Measurements from ENCODE around the gene SLC22A5. TPM values are rescaled to one million over a fixed set of nuclear protein-coding genes. Genes with fewer than 3 reads are reported as not detected.
"Not testable (repeated sequence)": the region's sequence is repeated elsewhere in the genome, so short reads cannot be mapped to it uniquely, and the experiment has no call there.

Gene SLC22A5
- total RNA-seq, 2 donors from 2014 or later, result 26.2 to 37.5 TPM

- H3K27me3 ChIP-seq (replicated peaks; ENCODE audit: insufficient read depth), result no peaks in the 10 kb centered on the region
- intact Hi-C loops (cut with DNase I), result no loop called here
- no peaks in the 10 kb centered on the region for H3K36me3 ChIP-seq
- H3K27ac ChIP-seq, result peak overlapping the region; percentile 32 to 64
- no peak for DNase-seq (ENCODE audit: low spot score)
- H3K4me3 ChIP-seq, result no peak overlapping the region
- peaks cover 4% of the 10 kb centered on the region for H3K4me1 ChIP-seq (replicated peaks)
- H3K9me3 ChIP-seq, result no peaks in the 10 kb centered on the region
- WGBS, result 41% methylated on average over 3 of the region's 3 CpGs
- TF ChIP-seq POLR2AphosphoS5 (IDR thresholded peaks at IDR 0.05) (peak; percentile 19), POLR2A (IDR thresholded peaks at IDR 0.05) (no peak)
Measured at GRCh38 chr5:132437604-132438266, 68.2 kb downstream of the SLC22A5 start.

GRCh38 chr5:132438267-132438645 is 68.7 kb downstream of the SLC22A5 start:
- H3K4me3 ChIP-seq; H3K27me3 ChIP-seq (replicated peaks; ENCODE audit: insufficient read depth); DNase-seq (ENCODE audit: low spot score); H3K9me3 ChIP-seq; H3K36me3 ChIP-seq; intact Hi-C loops (cut with DNase I); H3K4me1 ChIP-seq (replicated peaks): not testable (repeated sequence)
- 94% methylated on average over 3 of the region's 3 CpGs for WGBS
- peak overlapping the region; percentile 32 to 64 for H3K27ac ChIP-seq

GRCh38 chr5:132438917-132439316 is 69.4 kb downstream of the SLC22A5 start:
- no peak for DNase-seq (ENCODE audit: low spot score)
- Histone ChIP-seq H3K9me3 (no peaks in the 10 kb centered on the region), H3K27me3 (replicated peaks; ENCODE audit: insufficient read depth) (no peaks in the 10 kb centered on the region), H3K36me3 (no peaks in the 10 kb centered on the region), H3K4me3 (no peak overlapping the region), H3K4me1 (replicated peaks) (peaks cover 4% of the 10 kb centered on the region), H3K27ac (peak overlapping the region; percentile 44 to 48)
- intact Hi-C loops (cut with DNase I), result no loop called here
- TF ChIP-seq CTCF (IDR thresholded peaks at IDR 0.05) (no peak), POLR2A (IDR thresholded peaks at IDR 0.05) (no peak), POLR2AphosphoS5 (IDR thresholded peaks at IDR 0.05) (no peak)
- WGBS, result 68% methylated on average over 4 of the region's 4 CpGs

GRCh38 chr5:132439521-132440089 is 70.1 kb downstream of the SLC22A5 start:
- Histone ChIP-seq H3K27me3 (replicated peaks; ENCODE audit: insufficient read depth) (no peaks in the 10 kb centered on the region), H3K27ac (peak overlapping the region; percentile 44 to 48), H3K36me3 (no peaks in the 10 kb centered on the region), H3K4me3 (no peak overlapping the region), H3K4me1 (replicated peaks) (peaks cover 4% of the 10 kb centered on the region), H3K9me3 (no peaks in the 10 kb centered on the region)
- 25% methylated on average over 7 of the region's 7 CpGs for WGBS
- peak; percentile 58 for TF ChIP-seq POLR2AphosphoS5 (IDR thresholded peaks at IDR 0.05)
- TF ChIP-seq POLR2A (IDR thresholded peaks at IDR 0.05), result no peak
- TF ChIP-seq CTCF (IDR thresholded peaks at IDR 0.05), result no peak
- intact Hi-C loops (cut with DNase I), result no loop called here
- DNase-seq (ENCODE audit: low spot score), result peak; percentile 72

GRCh38 chr5:132444061-132444460 is 74.6 kb downstream of the SLC22A5 start:
- no peaks in the 10 kb centered on the region for H3K36me3 ChIP-seq
- 81% methylated on average over 7 of the region's 7 CpGs for WGBS
- no peaks in the 10 kb centered on the region for H3K4me1 ChIP-seq (replicated peaks)
- H3K27me3 ChIP-seq (replicated peaks; ENCODE audit: insufficient read depth), result no peaks in the 10 kb centered on the region
- DNase-seq (ENCODE audit: low spot score), result no peak
- TF ChIP-seq CTCF (IDR thresholded peaks at IDR 0.05), result no peak
- TF ChIP-seq POLR2A (IDR thresholded peaks at IDR 0.05), result no peak
- no peak for TF ChIP-seq POLR2AphosphoS5 (IDR thresholded peaks at IDR 0.05)
- H3K4me3 ChIP-seq, result no peak overlapping the region
- H3K27ac ChIP-seq, result no peak overlapping the region
- no peaks in the 10 kb centered on the region for H3K9me3 ChIP-seq
- intact Hi-C loops (cut with DNase I), result no loop called here

Small RNA genes lying within 50 kb of the gene (microRNA-seq; reads per million reads assigned to microRNA genes)
- gene MIR3936, result 1.6 reads per million, percentile 21 among the genes with 10 or more reads in this experiment

Small RNA genes lying within 50 kb of the gene (small RNA-seq; reads per million reads assigned to genes)
- gene MIR3936, result 0.09 to 0.10 reads per million in 2 donors

Other genes starting within 250 kb of the SLC22A5 start
- 10 to 100 TPM; 16.8 to 18.0 TPM for gene P4HA2, start 141.9 kb upstream of the SLC22A5 start, total RNA-seq
- 10 to 100 TPM; 35.9 to 50.2 TPM for gene PDLIM4, start 112.0 kb upstream of the SLC22A5 start, total RNA-seq
- 1 to 10 TPM; 5.5 to 8.2 TPM for gene SLC22A4, start 75.3 kb upstream of the SLC22A5 start, total RNA-seq
- 10 to 100 TPM; 42.2 to 47.0 TPM for gene IRF1, start 121.1 kb downstream of the SLC22A5 start, total RNA-seq
- not detected for gene IL5, start 173.8 kb downstream of the SLC22A5 start, total RNA-seq
- 10 to 100 TPM; 20.2 to 37.0 TPM for gene RAD50, start 187.3 kb downstream of the SLC22A5 start, total RNA-seq

Data from prostate gland (tissue), 2 donors.